ENCODE measurements around the gene WDR38.

WDR38 gene

DNA sequence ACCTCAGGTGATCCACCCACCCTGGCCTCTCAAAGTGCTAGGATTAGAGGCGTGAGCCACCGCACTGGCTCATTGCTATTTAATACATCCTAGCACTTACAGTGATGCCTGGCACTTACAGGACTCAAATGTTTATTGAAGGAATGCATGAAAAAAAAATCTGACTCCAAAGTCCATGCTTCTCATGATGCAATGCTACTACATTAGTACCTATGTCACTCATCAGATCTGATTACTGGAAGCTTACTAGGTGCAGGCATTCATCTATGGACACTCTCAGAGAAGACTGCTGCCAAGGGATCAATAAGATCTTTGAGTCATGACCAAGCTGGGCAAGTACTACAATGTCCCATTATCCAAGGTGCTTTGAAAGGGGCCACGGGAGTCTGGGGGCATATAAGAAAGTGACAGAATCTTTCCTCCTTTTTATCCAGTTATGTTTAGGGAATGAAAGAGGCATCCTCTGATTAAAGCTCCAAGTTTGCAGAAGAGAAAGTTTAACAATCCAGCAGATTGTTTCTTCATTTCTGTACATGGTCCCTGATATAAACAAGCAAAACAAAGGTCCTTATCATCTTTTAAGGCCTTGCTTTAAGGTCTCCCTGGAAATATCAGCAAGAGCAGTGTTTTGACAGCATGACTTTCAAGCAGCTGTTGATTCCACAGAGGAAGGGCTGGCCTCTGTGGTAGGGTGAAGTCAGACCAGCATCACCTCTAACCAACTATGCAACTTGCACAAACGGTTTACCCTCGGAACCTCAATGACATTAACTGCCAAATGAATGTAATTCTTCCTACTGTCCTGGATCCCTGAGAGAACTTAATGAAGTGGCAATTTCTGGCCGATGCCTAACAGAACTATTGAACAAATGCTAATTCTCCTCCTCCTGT, 44.6 kb downstream of the WDR38 start:
- Histone ChIP-seq H3K4me3 (ENCODE audit: low read depth in 1 of 2, low read length in 2 of 2) (no peak overlapping the region), H3K27me3 (ENCODE audit: control insufficient read depth in 1 of 2, insufficient read depth in 2 of 2, low read length in 2 of 2) (no peaks in the 10 kb centered on the region), H3K4me1 (ENCODE audit: control insufficient read depth in 1 of 2, insufficient read depth in 2 of 2, low read length in 2 of 2) (no peaks in the 10 kb centered on the region), H3K27ac (ENCODE audit: low read depth, low read length) (no peak overlapping the region), H3K36me3 (ENCODE audit: control insufficient read depth in 1 of 2, insufficient read depth in 2 of 2, low read length in 2 of 2) (peaks cover 29 to 59% of the 10 kb centered on the region in 2 donors), H3K9ac (ENCODE audit: low read depth in 1 of 2, low read length in 2 of 2) (no peak overlapping the region), H3K9me3 (ENCODE audit: control insufficient read depth in 1 of 2, low read length in 2 of 2) (no peaks in the 10 kb centered on the region)

DNA sequence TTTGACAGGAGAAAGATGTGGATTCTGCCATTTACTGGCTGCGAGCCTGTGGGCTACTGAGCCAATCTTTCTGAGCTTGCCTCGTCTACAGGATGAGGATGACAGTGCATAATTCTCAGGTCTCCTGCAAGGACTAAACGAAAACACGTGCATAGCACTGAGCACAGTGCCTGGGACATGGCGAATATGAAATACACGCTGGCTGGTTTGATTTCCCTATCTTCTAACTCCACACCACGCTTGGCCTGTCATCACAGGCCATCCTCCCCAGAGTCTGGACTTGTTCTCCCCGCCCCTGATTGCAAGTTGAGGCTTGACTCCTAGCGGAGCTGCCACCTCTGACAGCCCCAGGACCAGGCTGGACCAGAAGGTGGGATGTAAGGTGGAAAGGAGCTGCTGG, 46.6 kb downstream of the WDR38 start:
- H3K27me3 ChIP-seq (ENCODE audit: control insufficient read depth in 1 of 2, insufficient read depth in 2 of 2, low read length in 2 of 2), result no peaks in the 10 kb centered on the region
- no peak overlapping the region for H3K9ac ChIP-seq (ENCODE audit: low read depth in 1 of 2, low read length in 2 of 2)
- no peak overlapping the region for H3K27ac ChIP-seq (ENCODE audit: low read depth, low read length)
- H3K36me3 ChIP-seq (ENCODE audit: control insufficient read depth in 1 of 2, insufficient read depth in 2 of 2, low read length in 2 of 2), result peaks cover 25 to 45% of the 10 kb centered on the region in 2 donors
- no peaks in the 10 kb centered on the region for H3K9me3 ChIP-seq (ENCODE audit: control insufficient read depth in 1 of 2, low read length in 2 of 2)
- H3K4me3 ChIP-seq (ENCODE audit: low read depth in 1 of 2, low read length in 2 of 2), result no peak overlapping the region
- H3K4me1 ChIP-seq (ENCODE audit: control insufficient read depth in 1 of 2, insufficient read depth in 2 of 2, low read length in 2 of 2), result no peaks in the 10 kb centered on the region

DNA sequence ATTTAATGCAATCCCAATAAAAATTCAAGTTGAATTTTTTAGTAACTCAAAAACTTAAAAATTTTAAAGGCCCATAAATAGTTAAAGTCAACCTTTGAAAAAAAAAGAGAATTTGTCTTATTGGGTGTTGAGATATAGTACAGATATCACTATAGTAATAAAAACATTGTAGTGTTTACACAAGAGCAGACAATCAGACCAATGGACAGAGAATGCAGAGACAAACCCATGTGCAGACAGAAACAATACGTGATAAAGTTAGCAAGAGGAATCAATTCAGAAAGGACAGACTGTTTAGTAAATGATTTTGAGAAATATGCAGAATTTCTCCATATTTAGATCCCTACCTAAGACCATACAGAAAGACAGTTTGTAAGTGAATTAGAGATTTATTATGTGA, 53.7 kb downstream of the WDR38 start:
- Histone ChIP-seq H3K36me3 (ENCODE audit: control insufficient read depth in 1 of 2, insufficient read depth in 2 of 2, low read length in 2 of 2) (peaks cover 11 to 35% of the 10 kb centered on the region in 2 donors), H3K4me3 (ENCODE audit: low read depth in 1 of 2, low read length in 2 of 2) (no peak overlapping the region), H3K4me1 (ENCODE audit: control insufficient read depth in 1 of 2, insufficient read depth in 2 of 2, low read length in 2 of 2) (peaks cover 0 to 8% of the 10 kb centered on the region in 2 donors), H3K9ac (ENCODE audit: low read depth in 1 of 2, low read length in 2 of 2) (no peak overlapping the region), H3K27ac (ENCODE audit: low read depth, low read length) (no peak overlapping the region), H3K9me3 (ENCODE audit: control insufficient read depth in 1 of 2, low read length in 2 of 2) (no peaks in the 10 kb centered on the region), H3K27me3 (ENCODE audit: control insufficient read depth in 1 of 2, insufficient read depth in 2 of 2, low read length in 2 of 2) (no peaks in the 10 kb centered on the region)

Measured in duodenal mucosa (tissue), 2 donors.